HL-60 (cell line): Measurements from ENCODE around the gene TSNAXIP1.
A peak's percentile ranks its signal among the peaks of the same experiment; 100 is the strongest.

ENCODE experiments used
- DNase-seq, 2 experiments: peaks; one replicate each; pipeline ENCODE4 v3.0.0-alpha.2; 2010 to 2020; ENCODE audit warnings: low read depth in 1 of 2, low spot score in 1 of 2
- H3K27ac ChIP-seq: fragments of 250-450 bp; sonication (Bioruptor Pico); replicated peaks from 2 replicates; pipeline ENCODE4 v1.5.1; 2020; ENCODE audit warnings: mild to moderate bottlenecking, moderate library complexity
- H3K27me3 ChIP-seq: fragments of 250-450 bp; sonication (Bioruptor Pico); 2 replicates; pipeline ENCODE4 v1.5.1; 2021; ENCODE audit warnings: mild to moderate bottlenecking, moderate library complexity; ENCODE audit not compliant: insufficient read depth, poor library complexity, severe bottlenecking
- H3K4me3 ChIP-seq: replicated peaks from 2 replicates; pipeline ENCODE4 v1.5.1; 2011; ENCODE audit warnings: mild to moderate bottlenecking, control low read depth, low read length; ENCODE audit not compliant: insufficient read depth
- CTCF ChIP-seq: IDR thresholded peaks from one replicate; pipeline ENCODE4 v1.5.1; 2011; ENCODE audit warnings: low read length, control low read depth, inconsistent platforms; ENCODE audit not compliant: insufficient read depth
- GABPA ChIP-seq: IDR thresholded peaks from 2 replicates; pipeline ENCODE4 v1.6.1; 2012; ENCODE audit warnings: low read depth
- POLR2AphosphoS5 ChIP-seq: IDR thresholded peaks from 2 replicates; pipeline ENCODE4 v1.6.1; 2012; ENCODE audit warnings: low read depth
- REST ChIP-seq: IDR thresholded peaks from 2 replicates; pipeline ENCODE4 v1.6.1; 2012; ENCODE audit warnings: low read depth; ENCODE audit not compliant: insufficient replicate concordance
- SPI1 ChIP-seq: IDR thresholded peaks from 2 replicates; pipeline ENCODE4 v1.6.1; 2012; ENCODE audit warnings: low read depth, mild to moderate bottlenecking, borderline replicate concordance

The TSNAXIP1 gene

GRCh38 chr16:67844497-67844896, 37.8 kb downstream of the TSNAXIP1 start:
- Histone ChIP-seq H3K27ac (no peak overlapping the region), H3K4me3 (no peak overlapping the region)
- DNase-seq = no peak

GRCh38 chr16:67845291-67846062, 38.8 kb downstream of the TSNAXIP1 start:
- no peak for TF ChIP-seq GABPA
- TF ChIP-seq SPI1 = peak; percentile 49; the same call in 1 of the 2 replicates
- DNase-seq = peak in 1 of 2 experiments; percentile 29

More at GRCh38 chr16:67844497-67844896, 37.8 kb downstream of the TSNAXIP1 start:
- no peaks in the 10 kb centered on the region for H3K27me3 ChIP-seq
- TF ChIP-seq SPI1 = no peak
- no peak for TF ChIP-seq GABPA
- no peak for TF ChIP-seq CTCF
- no peak for TF ChIP-seq REST
- TF ChIP-seq POLR2AphosphoS5 = no peak

GRCh38 chr16:67846063-67846319, 39.3 kb downstream of the TSNAXIP1 start:
- DNase-seq = no peak
- TF ChIP-seq GABPA = no peak
- TF ChIP-seq CTCF = no peak
- no peak for TF ChIP-seq POLR2AphosphoS5
- TF ChIP-seq SPI1 = no peak
- no peak for TF ChIP-seq REST
- Histone ChIP-seq H3K27me3 (no peaks in the 10 kb centered on the region), H3K27ac (peak overlapping the region; percentile 90), H3K4me3 (peak overlapping the region; percentile 99)

More at GRCh38 chr16:67845291-67846062, 38.8 kb downstream of the TSNAXIP1 start:
- Histone ChIP-seq H3K27ac (peak overlapping the region; percentile 90), H3K27me3 (no peaks in the 10 kb centered on the region), H3K4me3 (peak overlapping the region; percentile 99)

- peak within 1 kb of the TSS; percentile 99 for H3K4me3 ChIP-seq
- peak; percentile 95 to 98 for DNase-seq
- TF ChIP-seq REST (no peak), CTCF (no peak), POLR2AphosphoS5 (peak; percentile 66), GABPA (peak; percentile 55), SPI1 (no peak; the same call in 1 of the 2 replicates)
These were observed 39.8 kb downstream of the TSNAXIP1 start, which contains the start of gene NUTF2 for GRCh38 chr16:67846320-67847063. NUTF2 (plus strand) TSS chr16:67846933; CDS start chr16:67865131, 18,198 bp downstream.

More at GRCh38 chr16:67846320-67847063, 39.8 kb downstream of the TSNAXIP1 start, which contains the start of gene NUTF2:
- H3K27me3 ChIP-seq = no peaks in the 10 kb centered on the region
- peak within 1 kb of the TSS; percentile 90 for H3K27ac ChIP-seq
